AG04450 (cell line): ENCODE data around the gene TMEM59L. TPM values are rescaled to one million over a fixed set of nuclear protein-coding genes. Genes with fewer than 3 reads are reported as not detected.
A peak's percentile ranks its signal among the peaks of the same experiment; 100 is the strongest.

ENCODE experiments used
- CTCF ChIA-PET: fragments of 300-600, 350-600 bp; formaldehyde crosslinking; extraction: SDS; loops from one replicate; lab custom pipeline; 2022; ENCODE audit warnings: antibody characterized with exemption, inconsistent platforms; lab: Charles Lee
- POLR2A ChIA-PET: fragments of 350-600 bp; formaldehyde crosslinking; extraction: SDS; loops from one replicate; lab custom pipeline; 2021; ENCODE audit warnings: antibody characterized with exemption, inconsistent platforms; lab: Yijun Ruan, JAX
- DNase-seq: peaks from one replicate; pipeline ENCODE4 v3.0.0-alpha.2; 2011; ENCODE audit warnings: low read depth, low spot score
- H3K27ac ChIP-seq: one replicate; pipeline ENCODE4 v1.5.1; 2012; ENCODE audit warnings: low read depth, low read length, control low read depth
- H3K27me3 ChIP-seq: one replicate; pipeline ENCODE4 v1.6.0; 2012; ENCODE audit warnings: low read length; ENCODE audit not compliant: control insufficient read depth, insufficient read depth
- H3K4me3 ChIP-seq: 2 replicates; pipeline ENCODE4 v1.5.1; 2011; ENCODE audit warnings: mild to moderate bottlenecking, low read depth, low read length, control low read depth
- H3K9me3 ChIP-seq: 2 replicates; pipeline ENCODE4 v1.5.1; 2012; ENCODE audit warnings: low read length; ENCODE audit not compliant: control insufficient read depth, insufficient read depth
- polyA plus RNA-seq: library from polyadenylated mRNA; depleted of rRNA; stranded (reverse); fragments of >200 nt; gene quantifications from 2 replicates; pipeline ENCODE4 v1.2.3, GENCODE V29; 2011
- TF ChIP-seq, protein P1 (sequence below): IDR thresholded peaks from 2 replicates; pipeline ENCODE4 v1.5.1; 2011; ENCODE audit warnings: low read depth, low read length, control low read depth, inconsistent platforms

TMEM59L gene
- polyA plus RNA-seq, 1 experiment = 0.81 TPM

GRCh38 chr19:18654469-18654868 lies 41.8 kb downstream of the TMEM59L start:
- no peak for DNase-seq
- ChIA-PET POLR2A (no interaction called here), CTCF (no interaction called here)
- no peak overlapping the region for H3K27ac ChIP-seq
- H3K4me3 ChIP-seq = no peak overlapping the region
- no peaks in the 10 kb centered on the region for H3K27me3 ChIP-seq
- TF ChIP-seq, protein P1, sequence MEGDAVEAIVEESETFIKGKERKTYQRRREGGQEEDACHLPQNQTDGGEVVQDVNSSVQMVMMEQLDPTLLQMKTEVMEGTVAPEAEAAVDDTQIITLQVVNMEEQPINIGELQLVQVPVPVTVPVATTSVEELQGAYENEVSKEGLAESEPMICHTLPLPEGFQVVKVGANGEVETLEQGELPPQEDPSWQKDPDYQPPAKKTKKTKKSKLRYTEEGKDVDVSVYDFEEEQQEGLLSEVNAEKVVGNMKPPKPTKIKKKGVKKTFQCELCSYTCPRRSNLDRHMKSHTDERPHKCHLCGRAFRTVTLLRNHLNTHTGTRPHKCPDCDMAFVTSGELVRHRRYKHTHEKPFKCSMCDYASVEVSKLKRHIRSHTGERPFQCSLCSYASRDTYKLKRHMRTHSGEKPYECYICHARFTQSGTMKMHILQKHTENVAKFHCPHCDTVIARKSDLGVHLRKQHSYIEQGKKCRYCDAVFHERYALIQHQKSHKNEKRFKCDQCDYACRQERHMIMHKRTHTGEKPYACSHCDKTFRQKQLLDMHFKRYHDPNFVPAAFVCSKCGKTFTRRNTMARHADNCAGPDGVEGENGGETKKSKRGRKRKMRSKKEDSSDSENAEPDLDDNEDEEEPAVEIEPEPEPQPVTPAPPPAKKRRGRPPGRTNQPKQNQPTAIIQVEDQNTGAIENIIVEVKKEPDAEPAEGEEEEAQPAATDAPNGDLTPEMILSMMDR = no peak
- no peaks in the 10 kb centered on the region for H3K9me3 ChIP-seq

GRCh38 chr19:18655173-18655844 lies 42.6 kb downstream of the TMEM59L start:
- Histone ChIP-seq H3K4me3 (no peak overlapping the region), H3K27me3 (no peaks in the 10 kb centered on the region), H3K9me3 (no peaks in the 10 kb centered on the region), H3K27ac (no peak overlapping the region)
- POLR2A ChIA-PET = no interaction called here
- no peak for DNase-seq
- TF ChIP-seq, protein P1 = no peak
- CTCF ChIA-PET = no interaction called here

- H3K4me3 ChIP-seq = no peak overlapping the region
- ChIA-PET POLR2A (no interaction called here), CTCF (no interaction called here)
- TF ChIP-seq, protein P1 = no peak
- no peaks in the 10 kb centered on the region for H3K27me3 ChIP-seq
- DNase-seq = no peak
- H3K9me3 ChIP-seq = no peaks in the 10 kb centered on the region
- H3K27ac ChIP-seq = no peak overlapping the region
Observed at GRCh38 chr19:18656337-18657086, 43.8 kb downstream of the TMEM59L start.

DNA sequence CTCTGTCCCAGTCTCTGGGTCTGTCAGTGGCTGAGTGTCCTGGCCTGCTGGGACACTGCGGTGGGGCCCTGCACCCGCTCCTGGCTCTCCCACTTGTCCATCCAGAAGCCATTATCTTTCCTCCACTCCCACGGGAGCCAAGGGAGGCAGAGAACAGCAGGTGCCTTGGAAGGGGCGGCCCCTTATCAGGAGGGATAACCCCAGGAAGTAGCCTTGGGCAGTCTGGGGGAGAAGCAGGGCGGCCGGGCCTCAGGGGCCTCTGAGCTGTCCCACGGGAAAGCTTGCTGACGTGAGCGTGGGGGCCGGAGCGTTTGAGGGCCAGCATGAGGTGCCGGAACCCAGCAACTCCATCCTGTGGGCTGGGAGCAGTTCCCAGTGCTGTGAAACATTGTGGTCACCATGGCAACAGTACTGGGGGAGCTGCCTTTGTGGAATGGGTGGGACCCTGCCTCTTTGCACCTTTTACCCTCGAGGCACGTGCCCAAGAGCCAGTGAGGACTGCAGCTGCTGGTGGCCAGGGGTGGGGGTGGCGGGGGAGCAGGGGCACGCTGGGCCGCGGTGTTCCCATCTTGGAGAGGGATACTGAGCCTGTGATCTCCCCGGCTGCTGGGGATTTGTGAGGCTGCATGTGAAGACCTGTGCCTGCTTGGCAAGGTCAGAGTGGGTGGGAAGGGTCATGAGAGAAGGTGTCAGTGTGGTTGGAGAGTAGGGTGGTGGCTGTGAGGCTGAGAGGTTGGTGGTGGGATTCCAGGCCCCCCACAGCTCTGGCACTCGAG lies 45.1 kb downstream of the TMEM59L start:
- peak; percentile 45 for DNase-seq
- no peak overlapping the region for H3K4me3 ChIP-seq

More for the DNA sequence above, 45.1 kb downstream of the TMEM59L start:
- H3K27me3 ChIP-seq = no peaks in the 10 kb centered on the region
- CTCF ChIA-PET = interaction anchor here (0.6 kb wide), 2 partner anchors 105 to 179 kb away, joined by 3 to 10 read pairs; no protein-coding TSS in a partner anchor
- POLR2A ChIA-PET = interaction anchor here (0.7 to 0.8 kb wide), 2 partner anchors 12 to 100 kb away, joined by 3 to 5 read pairs; partner anchors contain the start of gene KXD1
- no peak overlapping the region for H3K27ac ChIP-seq
- TF ChIP-seq, protein P1 = no peak
- H3K9me3 ChIP-seq = no peaks in the 10 kb centered on the region; the same call in 1 of the 2 replicates
